GM13976 (cell line): Measurements from ENCODE around the gene EXOG.

Source experiments
- DNase-seq: peaks from one replicate; pipeline ENCODE4 v3.0.0; 2012; ENCODE audit warnings: low spot score
- in situ Hi-C: fragments of 300-500 bp; cut with MboI; formaldehyde crosslinking; loops from one replicate; pipeline ENCODE4 v1.12.0; 2022; ENCODE audit warnings: low sequenced_read_pairs, mixed read lengths, inconsistent platforms; ENCODE audit not compliant: unreplicated experiment
- TF ChIP-seq, protein P1 (sequence below): IDR thresholded peaks from 2 replicates; pipeline ENCODE4 v1.5.1; 2012; ENCODE audit warnings: borderline replicate concordance, mild to moderate bottlenecking; ENCODE audit not compliant: insufficient read depth; ENCODE audit errors: extremely low read depth, missing control alignments, control extremely low read depth

The EXOG gene

DNA sequence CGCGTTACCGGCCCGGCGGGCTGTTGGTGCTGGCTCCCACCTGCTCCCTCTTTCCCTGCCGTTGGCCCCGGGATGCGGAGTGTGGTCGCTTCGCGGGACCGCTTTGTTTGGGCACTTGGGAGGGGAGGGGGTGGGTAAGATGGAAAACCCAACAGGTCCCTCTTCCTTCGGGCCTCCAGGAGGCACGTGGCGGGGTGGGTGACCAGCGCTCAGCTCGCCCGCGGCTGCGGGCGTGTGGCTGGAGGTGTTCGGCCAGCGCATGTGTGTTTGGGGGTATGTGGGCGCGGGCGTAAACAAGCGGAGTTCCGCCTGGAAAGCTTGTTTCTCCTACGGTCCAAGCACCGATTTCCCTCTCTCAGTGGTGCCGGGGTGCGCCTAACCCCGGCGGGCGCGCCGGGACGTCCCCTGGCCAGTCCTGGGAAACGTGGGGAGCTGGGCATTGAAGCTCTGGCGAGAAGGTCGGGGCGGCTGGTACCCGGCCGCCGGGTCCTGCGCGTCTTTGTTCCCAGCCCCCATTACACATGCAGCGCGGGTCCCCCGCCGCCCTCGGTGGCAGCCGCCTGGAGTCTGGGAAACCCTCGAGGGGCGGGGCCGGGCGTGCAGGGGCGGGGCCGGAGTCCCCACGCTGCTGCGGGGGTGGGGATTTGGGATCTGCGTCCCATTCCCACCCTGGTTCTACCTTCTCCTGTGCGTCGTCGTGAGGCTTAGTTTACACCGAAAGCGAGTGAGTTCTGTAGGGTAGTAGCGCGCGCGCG lies 41.1 kb upstream of the EXOG start:
- in situ Hi-C loops, result no loop called here
- TF ChIP-seq, protein P1, sequence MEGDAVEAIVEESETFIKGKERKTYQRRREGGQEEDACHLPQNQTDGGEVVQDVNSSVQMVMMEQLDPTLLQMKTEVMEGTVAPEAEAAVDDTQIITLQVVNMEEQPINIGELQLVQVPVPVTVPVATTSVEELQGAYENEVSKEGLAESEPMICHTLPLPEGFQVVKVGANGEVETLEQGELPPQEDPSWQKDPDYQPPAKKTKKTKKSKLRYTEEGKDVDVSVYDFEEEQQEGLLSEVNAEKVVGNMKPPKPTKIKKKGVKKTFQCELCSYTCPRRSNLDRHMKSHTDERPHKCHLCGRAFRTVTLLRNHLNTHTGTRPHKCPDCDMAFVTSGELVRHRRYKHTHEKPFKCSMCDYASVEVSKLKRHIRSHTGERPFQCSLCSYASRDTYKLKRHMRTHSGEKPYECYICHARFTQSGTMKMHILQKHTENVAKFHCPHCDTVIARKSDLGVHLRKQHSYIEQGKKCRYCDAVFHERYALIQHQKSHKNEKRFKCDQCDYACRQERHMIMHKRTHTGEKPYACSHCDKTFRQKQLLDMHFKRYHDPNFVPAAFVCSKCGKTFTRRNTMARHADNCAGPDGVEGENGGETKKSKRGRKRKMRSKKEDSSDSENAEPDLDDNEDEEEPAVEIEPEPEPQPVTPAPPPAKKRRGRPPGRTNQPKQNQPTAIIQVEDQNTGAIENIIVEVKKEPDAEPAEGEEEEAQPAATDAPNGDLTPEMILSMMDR, result no peak
- DNase-seq, result peak; percentile 63

GRCh38 chr3:38455639-38456430 lies 40.3 kb upstream of the EXOG start:
- TF ChIP-seq, protein P1, result no peak
- peak; percentile 55 for DNase-seq
- in situ Hi-C loops, result no loop called here

GRCh38 chr3:38457111-38458003 lies 38.8 kb upstream of the EXOG start:
- TF ChIP-seq, protein P1, result no peak
- DNase-seq, result no peak
- in situ Hi-C loops, result no loop called here

DNA sequence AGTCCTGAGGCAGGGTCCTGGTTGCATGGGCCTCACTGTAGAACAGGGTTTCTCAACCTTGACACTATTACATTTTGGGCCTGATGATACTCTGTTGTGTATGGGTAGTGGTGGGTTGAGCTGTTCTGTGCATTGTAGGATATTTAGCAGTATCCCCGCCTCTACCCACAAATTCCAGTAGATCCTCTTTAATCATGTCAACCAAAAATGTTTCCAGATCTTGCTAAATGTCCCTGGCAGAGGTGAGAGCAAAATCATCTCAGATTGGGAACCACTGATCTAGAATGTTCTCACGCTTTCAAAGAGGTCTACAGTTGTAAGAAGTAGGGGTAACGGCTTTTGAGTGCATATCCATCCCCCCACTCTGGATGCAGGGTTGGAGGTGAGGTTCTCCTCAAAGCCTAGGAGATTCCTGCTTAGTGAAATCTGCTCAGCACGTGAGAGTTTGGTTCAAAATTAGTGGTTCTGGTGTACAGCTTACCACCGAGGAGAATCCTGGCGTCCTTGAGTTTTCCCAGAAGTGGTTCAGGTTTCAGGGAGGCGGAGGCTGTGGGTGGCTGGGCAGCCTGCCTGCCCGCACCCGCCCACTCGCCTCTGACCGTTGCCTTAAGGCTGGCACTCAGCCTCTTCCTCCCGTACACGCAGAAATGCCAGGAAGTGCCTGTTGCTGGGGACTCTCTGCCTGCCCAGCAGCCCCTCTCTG lies 37.2 kb upstream of the EXOG start:
- DNase-seq, result peak; percentile 19
- in situ Hi-C loops, result no loop called here
- TF ChIP-seq, protein P1, result no peak

- in situ Hi-C loops, result no loop called here
- peak; percentile 18 for DNase-seq
- TF ChIP-seq, protein P1, result no peak
Measured at GRCh38 chr3:38459499-38460048, 36.6 kb upstream of the EXOG start.
